NCI-H128 (cell line): ENCODE measurements around the gene GPX5.
"Not testable (repeated sequence)": the region's sequence is repeated elsewhere in the genome, so short reads cannot be mapped to it uniquely, and the experiment has no call there.

Experiments used
- DNase-seq: peaks from one replicate; lab custom pipeline; 2025; ENCODE audit not compliant: unreplicated experiment; lab: John Stamatoyannopoulos, UW

GPX5 gene

GRCh38 chr6:28525496-28526039 lies at the start of gene GPX5:
Gene GPX5 (plus strand): TSS chr6:28525881. CDS start chr6:28526014, 133 bp downstream.
- no peak for DNase-seq

GRCh38 chr6:28478518-28478917 lies 47.2 kb upstream of the GPX5 start:
- no peak for DNase-seq

- DNase-seq: no peak
These were observed 45.3 kb upstream of the GPX5 start for GRCh38 chr6:28480253-28480932.

- no peak for DNase-seq
These were observed 40.2 kb upstream of the GPX5 start for GRCh38 chr6:28485482-28485881.

GRCh38 chr6:28486533-28486932 lies 39.1 kb upstream of the GPX5 start:
- DNase-seq: no peak

GRCh38 chr6:28486988-28487742 lies 38.5 kb upstream of the GPX5 start:
- DNase-seq: no peak

- DNase-seq: no peak
These were observed 36.7 kb upstream of the GPX5 start for GRCh38 chr6:28488916-28489365.

GRCh38 chr6:28489366-28490204 lies 36.1 kb upstream of the GPX5 start:
- DNase-seq: no peak

- no peak for DNase-seq
These were observed 35.3 kb upstream of the GPX5 start for GRCh38 chr6:28490205-28490890.

- no peak for DNase-seq
These were observed 33.7 kb upstream of the GPX5 start for GRCh38 chr6:28491984-28492317.

GRCh38 chr6:28496099-28496779 lies 29.4 kb upstream of the GPX5 start:
- no peak for DNase-seq

GRCh38 chr6:28497306-28497705 lies 28.4 kb upstream of the GPX5 start:
- DNase-seq: no peak

GRCh38 chr6:28497893-28498292 lies 27.8 kb upstream of the GPX5 start:
- DNase-seq: no peak

GRCh38 chr6:28501259-28501658 lies 24.4 kb upstream of the GPX5 start:
- no peak for DNase-seq

- not testable (repeated sequence) for DNase-seq
These were observed 23.5 kb upstream of the GPX5 start for GRCh38 chr6:28502136-28502535.

GRCh38 chr6:28502709-28503305 lies 22.9 kb upstream of the GPX5 start:
- not testable (repeated sequence) for DNase-seq

GRCh38 chr6:28505733-28506132 lies 19.9 kb upstream of the GPX5 start:
- DNase-seq: no peak

- no peak for DNase-seq
These were observed 18.7 kb upstream of the GPX5 start for GRCh38 chr6:28506807-28507475.

GRCh38 chr6:28511628-28512300 lies 13.9 kb upstream of the GPX5 start:
- no peak for DNase-seq
